ACHN (cell line): ENCODE measurements around the gene MACF1.

Source experiments
- DNase-seq: peaks from one replicate; pipeline ENCODE4 v3.0.0-alpha.2; 2015
- in situ Hi-C: cut with HindIII; loops from 2 replicates; pipeline ENCODE4 v1.10.0; 2017; ENCODE audit warnings: low sequenced_read_pairs, low pct_ligation_motif_present, low pct_unique_long_range_greater_than_20kb

Gene MACF1

DNA sequence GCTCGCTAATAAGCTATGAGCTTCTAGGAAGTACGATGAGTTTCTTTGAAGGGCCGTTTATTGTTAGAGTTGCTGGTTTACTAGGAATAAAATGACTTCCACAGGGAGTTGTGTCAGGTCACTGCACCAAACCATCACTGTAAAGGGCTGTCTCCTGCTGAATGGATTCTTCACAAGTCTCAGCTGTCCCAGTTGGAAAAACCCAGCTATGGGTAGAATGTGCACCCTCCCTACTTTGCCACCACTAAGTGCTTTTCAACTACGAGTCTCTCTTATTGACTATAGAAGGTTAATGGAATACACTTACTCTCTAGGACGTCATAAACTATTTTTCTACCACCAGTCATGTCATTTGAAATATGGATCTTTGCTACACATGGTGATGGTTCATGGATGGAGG is 192.2 kb downstream of the MACF1 start:
- no peak for DNase-seq
- in situ Hi-C loops, result no loop called here

DNA sequence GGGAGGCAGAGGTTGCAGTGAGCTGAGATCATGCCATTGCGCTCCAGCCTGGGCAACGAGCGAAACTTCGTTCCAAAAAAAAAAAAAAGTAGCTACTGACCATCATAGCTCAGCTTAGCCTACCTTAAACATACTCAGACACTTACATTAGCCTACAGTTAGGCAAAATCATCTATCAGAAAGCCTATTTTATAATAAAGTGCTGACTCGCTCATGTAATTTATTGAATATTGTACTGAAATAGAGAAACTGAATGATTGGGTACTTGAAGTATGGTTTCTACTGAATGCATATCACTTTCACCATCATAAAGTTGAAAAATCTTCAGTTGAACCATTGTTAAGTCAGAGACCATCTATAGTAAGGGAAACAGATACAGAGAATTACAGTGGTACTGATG is 193.0 kb downstream of the MACF1 start:
- no peak for DNase-seq
- in situ Hi-C loops, result no loop called here

DNA sequence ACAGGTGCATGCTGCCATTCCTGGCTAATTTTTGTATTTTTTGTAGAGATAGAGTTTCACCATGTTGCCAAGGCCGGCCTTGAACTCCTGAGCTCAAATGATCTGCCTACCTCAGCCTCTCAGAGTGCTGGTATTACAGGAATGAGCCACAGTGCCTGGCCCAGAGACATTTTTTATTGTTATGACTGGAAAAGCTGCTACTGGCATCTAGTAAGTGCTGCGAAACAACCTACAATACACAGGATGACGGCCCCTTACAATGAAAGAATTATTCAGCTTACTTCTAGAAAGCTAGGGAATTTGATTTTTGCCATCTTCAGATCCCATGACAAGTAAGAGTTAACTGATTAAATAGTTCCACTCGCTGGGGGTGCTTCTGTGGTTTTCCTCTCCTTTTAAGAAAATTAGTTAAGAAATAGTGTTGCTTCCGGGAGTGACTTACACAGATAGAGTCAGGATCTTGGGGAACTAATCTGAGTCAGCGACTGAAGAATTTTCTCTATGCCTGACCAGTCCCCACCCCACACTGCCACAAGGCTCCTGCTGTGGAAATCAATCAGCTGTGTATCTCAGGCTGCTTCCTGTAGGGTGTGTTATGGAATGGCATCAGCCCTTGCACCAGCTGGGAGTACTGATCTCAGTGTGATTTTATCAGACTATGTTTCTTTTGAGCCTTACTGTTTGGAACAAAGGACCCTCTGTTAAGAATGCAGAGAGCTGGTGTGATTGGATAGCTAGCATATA is 194.0 kb downstream of the MACF1 start:
- in situ Hi-C loops, result no loop called here
- DNase-seq, result peak; percentile 97

DNA sequence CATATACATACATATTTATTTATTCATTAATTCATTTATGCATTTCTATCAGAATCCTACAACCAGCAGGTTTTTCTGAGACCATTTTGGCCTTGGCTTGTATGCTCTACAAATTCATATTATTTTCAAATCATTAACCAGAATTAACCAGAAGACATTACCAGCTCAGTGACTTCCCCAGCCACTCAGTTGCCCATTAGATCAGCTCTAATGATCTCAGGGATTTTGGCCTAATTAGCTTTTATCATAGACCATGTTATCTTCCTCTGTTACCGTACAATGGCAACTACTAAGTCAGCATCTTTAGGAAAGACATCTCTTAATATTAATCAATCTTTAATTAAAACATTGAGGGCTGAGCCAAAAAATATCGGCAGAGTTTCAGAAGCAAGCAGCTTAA is 196.6 kb downstream of the MACF1 start:
- in situ Hi-C loops, result no loop called here
- DNase-seq, result no peak

DNA sequence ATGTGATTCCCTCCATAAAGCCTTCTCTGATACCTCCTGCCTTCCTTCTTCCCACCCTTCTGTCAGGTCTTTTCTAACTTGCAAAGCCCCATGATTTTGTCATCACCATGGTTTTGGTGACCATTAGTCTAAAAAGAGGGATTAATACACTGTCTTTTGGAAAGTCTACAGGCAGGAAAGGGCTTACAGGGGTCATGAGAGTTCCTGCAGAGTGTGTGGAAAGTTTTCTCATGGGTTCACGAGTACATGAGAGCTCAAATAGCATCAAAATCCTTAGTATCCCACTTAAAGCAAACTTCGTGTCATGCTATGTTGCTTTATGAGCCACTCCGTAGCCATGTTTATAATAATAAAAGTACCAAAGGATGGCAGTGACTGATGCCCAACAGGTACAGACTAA is 200.4 kb downstream of the MACF1 start:
- in situ Hi-C loops, result no loop called here
- DNase-seq, result no peak

DNA sequence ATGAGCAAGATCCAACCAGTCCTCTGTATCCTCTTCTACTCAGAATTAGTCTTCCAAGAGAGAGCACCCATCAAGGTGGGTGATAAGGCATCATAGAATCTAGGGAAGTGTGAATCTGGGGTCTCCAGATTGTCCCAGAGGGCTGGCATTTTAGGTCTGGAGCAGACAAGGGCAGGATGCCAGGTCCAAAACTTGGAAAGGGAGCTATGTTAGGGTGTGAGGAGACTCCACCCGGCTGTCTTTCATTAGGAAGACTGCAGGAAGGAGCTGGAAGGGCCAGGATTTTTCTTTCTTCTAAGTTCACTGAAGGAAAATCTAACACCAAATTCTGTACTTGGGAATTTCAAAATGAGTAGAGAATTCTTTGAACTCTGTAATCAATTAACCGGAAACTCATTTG is 200.9 kb downstream of the MACF1 start:
- no peak for DNase-seq
- in situ Hi-C loops, result no loop called here

DNA sequence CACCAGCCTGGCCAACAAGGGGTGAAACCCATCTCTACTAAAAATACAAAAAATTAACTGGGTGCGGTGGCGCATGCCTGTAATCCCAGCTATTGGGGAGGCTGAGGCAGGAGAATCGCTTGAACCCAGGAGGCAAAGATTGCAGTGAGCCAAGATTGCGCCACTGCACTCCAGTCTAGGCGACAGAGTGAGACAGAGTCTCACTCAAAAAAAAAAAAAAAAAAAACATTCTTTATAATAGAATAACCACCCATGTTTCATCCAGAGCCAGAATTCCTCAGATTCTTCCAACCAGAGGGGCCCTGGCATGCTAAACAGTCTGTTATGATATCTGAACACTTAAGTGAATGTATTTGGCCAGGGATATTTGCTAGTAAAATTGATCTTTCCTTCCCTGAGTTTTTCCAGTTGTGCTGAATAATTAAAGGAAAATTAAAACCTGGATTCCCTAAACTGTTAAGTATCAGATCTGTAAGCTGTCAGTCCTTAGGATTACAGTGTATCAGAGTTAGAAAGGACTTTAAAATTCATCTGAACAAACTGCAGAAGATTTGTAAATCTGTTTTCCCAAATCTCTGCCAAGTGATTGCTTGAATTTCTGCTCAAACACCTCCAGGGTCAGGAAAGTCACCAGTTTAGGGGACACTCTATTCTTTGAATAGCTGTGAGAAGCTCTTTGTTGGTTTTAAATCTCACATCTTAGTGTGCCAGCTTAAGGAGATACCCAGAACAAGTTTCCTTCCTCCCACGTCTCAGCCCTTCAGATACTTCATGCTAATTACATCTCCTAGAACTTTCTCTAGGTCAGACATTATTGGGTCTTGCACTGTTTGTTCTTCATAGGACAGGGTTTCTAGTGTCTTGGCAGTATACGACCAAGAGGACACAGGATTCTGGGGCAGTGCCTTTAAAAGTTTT is 202.3 kb downstream of the MACF1 start:
- in situ Hi-C loops, result no loop called here
- peak; percentile 77 for DNase-seq

DNA sequence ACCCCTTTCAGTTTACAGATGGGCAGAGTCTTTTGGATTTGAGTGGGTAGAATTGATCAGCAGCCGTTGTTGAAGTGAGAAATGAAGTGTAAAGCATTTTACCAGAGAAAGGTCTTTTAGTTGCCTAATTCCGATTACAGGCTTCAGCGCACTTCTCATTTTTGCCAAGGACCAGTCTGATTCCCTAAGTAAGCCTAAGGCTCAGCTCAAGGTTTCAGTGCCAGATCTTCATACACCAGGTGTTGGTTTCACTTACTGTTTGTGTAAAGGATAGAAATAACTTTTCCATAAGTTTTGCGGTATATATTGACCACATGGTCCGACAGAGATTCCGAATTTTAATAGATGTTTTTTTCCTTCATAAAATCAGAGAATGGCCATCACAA is 203.0 kb downstream of the MACF1 start:
- in situ Hi-C loops, result no loop called here
- DNase-seq, result no peak

DNA sequence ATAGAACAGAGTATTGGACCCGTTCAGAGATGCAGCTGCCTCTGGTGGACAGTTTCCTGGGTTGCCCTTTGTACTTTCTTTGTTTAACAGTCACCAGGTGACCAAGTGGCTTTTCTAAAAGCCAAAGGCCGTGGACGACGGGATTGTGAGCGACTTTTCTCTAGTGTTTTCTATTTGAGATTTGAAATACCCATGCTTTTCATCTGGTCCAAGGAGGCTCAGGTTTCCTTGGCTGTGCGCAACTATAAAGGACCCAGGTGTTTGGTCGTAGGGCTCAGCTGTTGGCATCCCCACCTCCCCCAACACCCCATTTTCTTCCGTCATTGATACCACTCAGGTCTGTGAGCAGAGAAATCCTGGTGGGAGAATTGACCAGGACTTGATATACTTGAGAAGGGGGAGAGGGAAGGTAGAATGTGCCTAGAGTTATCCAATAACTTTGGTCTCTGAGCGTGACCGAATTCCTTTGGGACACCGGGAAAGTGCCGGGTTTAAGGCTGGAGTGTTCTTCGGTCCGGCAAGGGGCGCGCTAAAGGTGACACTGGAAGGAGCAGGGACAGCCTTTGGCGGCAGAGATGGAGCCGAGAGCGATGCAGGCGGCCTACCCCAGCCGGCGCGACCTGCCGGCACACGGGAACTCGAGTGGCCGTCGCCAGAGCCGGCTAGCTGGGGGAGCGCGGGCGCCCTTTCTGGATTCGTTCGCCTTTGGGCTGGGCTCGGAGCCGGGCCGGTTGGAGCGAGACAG is 203.6 kb downstream of the MACF1 start:
- in situ Hi-C loops, result no loop called here
- peak; percentile 73 for DNase-seq

DNA sequence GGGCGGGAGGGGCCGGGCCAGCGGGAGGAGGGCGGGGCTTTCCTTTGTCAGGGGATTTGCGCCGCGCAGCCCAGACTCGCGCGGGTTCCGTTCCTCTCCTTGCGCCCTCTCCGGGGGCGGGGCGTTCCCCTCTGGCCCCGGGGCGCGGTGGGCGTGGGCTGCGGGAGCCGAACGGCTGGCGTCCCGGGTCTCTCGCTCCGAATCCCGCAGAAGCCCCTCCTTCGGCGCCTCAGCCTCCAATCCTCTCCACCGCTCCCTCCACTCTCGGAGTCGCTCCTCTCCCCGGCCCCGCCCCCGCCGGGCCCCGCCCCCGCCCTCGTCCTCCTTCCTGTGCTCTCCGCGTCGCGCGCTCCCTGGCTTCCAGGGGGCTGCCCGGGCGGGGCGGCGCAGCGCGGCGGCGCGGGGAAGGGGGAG is 204.2 kb downstream of the MACF1 start:
- in situ Hi-C loops, result no loop called here
- DNase-seq, result peak; percentile 95

DNA sequence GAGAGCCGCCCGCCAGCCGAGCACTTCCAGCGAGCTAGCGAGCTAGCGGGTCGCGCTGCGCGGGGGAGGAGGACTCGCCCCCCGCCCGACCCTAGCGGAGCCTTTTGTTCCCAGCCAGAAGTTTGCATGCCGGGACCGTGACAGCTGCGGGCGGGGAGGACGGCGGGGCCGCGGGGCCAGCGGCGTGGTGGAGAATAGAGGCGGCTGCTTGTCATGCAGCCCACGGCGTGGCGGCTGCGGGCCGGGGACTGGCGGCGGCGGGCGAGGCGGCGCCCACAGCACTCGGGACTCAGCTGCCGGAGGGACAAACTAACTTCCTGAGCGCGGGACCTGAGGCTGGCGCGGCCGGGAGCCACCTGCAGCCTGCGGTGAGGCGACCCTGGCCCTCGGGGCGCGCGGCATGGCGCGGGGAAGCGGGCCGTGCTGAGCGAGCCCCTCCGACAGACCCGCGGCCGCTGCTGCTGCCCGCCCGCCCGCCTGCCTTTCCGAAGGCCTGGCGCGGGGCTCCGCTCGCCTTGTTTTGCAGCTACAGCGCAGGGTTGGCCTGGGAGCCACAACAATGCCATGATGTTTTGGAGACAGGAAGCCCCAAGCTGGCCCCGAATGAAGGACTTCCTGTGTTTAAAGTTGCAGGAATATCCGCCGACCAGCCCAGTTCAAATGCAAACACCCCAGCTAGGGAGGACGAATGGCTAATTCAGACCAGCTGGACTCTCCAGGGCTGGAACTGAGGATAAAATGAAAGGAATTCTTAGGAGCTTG is 204.7 kb downstream of the MACF1 start:
- DNase-seq, result peak; percentile 30
- in situ Hi-C loops, result no loop called here

DNA sequence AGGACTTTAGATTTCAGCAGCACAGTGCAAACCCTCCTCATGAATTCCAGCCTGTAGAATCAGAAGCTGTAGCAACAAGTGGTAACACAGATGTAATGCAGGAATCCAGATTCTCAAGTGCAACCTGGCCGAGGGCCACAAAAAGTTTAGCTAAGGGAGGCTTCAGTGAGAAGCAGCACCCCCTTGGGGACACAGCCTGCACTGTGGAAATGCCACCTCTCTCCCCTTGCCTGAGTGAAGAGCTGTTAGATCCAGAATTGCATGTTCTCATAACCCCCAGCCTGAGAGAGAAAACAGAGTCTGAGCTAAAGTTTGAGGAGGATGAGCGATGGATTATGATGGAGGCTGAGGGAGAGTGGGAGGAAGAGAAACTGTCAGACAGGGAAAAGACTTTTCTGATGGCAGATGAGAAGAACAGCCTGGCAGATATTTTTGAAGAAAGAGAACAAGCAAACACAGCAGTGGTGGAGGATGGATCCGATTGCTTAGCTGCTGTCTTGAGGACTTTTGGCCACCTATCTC is 206.5 kb downstream of the MACF1 start:
- DNase-seq, result peak; percentile 89
- in situ Hi-C loops, result no loop called here

DNA sequence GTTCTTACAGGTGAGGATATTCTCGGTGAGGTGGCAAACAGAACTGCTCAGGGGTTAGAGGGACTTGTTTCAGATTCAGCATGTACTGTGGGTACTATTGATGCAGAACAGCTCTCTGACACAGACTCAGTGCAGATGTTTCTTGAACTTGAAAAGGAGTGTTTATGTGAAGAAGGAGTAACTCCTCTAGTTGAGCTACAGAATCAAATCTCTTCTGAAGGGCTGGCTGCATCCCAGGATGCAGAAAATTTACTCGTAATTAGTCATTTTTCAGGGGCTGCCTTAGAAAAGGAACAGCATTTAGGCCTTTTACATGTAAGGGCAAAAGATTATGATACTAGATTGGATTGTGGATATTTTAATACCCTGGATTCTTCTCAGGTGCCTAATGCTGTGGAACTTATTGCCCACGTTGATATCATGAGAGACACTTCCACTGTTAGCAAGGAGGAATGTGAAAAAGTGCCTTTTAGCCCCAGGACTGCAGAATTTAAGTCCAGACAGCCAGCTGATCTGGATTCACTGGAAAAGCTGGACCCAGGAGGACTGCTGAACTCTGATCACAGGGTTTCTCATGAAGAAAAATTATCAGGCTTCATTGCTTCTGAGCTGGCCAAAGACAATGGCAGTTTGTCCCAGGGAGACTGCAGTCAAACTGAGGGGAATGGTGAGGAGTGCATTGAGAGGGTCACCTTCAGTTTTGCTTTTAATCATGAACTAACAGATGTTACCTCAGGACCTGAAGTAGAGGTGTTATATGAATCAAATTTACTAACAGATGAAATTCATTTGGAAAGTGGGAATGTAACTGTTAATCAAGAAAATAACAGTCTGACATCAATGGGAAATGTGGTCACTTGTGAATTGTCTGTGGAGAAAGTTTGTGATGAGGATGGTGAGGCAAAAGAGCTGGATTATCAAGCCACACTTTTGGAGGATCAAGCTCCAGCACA is 207.3 kb downstream of the MACF1 start:
- DNase-seq, result no peak
- in situ Hi-C loops, result no loop called here

DNA sequence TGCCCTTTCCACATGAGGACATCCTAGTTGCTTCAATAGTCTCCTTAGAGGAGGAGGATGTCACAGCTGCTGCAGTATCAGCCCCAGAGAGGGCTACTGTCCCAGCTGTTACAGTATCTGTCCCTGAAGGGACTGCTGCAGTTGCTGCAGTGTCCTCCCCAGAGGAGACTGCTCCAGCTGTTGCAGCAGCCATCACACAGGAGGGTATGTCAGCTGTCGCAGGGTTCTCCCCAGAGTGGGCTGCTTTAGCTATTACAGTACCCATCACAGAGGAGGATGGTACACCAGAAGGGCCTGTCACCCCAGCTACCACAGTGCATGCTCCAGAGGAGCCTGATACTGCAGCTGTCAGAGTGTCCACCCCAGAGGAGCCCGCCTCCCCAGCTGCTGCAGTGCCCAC is 208.4 kb downstream of the MACF1 start:
- in situ Hi-C loops, result no loop called here
- DNase-seq, result no peak

DNA sequence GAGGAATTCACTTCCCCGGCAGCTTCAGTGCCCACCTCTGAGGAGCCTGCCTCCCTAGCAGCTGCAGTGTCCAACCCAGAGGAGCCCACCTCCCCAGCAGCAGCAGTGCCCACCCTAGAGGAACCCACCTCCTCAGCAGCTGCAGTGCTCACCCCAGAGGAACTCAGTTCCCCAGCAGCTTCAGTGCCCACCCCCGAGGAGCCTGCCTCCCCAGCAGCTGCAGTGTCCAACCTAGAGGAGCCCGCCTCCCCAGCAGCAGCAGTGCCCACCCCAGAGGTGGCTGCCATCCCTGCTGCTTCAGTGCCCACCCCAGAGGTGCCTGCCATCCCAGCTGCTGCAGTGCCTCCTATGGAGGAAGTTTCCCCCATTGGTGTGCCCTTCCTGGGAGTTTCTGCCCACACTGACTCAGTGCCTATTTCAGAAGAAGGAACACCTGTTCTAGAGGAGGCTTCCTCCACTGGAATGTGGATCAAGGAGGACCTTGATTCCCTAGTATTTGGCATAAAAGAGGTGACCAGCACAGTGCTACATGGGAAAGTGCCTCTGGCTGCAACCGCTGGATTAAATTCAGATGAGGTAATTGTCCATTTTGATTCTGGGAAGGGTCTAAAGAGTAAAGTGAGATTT is 209.5 kb downstream of the MACF1 start:
- no peak for DNase-seq
- in situ Hi-C loops, result no loop called here

DNA sequence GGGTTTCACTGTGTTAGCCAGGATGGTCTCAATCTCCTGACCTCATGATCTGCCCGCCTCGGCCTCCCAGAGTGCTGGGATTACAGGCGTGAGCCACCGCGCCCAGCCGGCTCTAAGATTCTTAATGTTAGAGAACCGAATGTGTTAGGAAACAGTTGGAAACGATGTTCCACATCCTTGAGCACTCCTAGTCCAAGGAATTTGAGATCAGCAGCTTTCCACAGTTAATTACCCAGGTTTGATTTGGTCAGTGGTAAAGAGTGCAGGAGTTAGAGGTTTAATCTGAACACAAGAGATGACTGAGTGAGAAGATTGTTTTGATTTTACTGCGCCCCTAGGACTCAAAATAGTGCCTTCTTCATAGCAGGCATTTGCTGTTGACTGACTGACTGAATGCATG is 211.1 kb downstream of the MACF1 start:
- DNase-seq, result no peak
- in situ Hi-C loops, result no loop called here

DNA sequence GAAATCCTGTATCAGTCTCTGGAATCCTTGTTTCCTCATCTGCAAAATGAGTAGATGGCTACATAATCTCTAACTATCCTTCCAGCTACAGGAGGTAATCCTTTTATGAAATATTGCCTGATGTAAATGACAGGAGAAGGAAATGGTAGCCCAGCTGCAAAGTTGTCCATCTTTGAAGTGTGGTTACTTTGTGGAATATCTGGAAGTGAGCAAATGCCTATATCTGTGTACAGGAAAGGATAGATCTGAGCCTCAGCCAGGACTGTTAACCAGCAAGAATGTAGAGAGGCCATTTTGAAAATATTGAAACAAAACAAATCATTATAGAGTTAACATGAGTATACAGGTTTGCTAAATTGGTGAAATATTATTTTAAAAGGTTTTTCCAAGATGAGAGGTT is 212.1 kb downstream of the MACF1 start:
- DNase-seq, result no peak
- in situ Hi-C loops, result no loop called here
